ENCODE data around the gene GAREM1. TPM values are rescaled to one million over a fixed set of nuclear protein-coding genes. Genes with fewer than 3 reads are reported as not detected.

The GAREM1 gene
- total RNA-seq, 1 experiment from 2014 or later: 11.1 TPM

GRCh38 chr18:32371384-32371783 is 99.3 kb downstream of the GAREM1 start (continued):
- TF ChIP-seq SP1 (IDR thresholded peaks at IDR 0.05; ENCODE audit: low read depth): no peak
- TF ChIP-seq CBX3 (IDR thresholded peaks at IDR 0.05; ENCODE audit: low read depth): no peak

GRCh38 chr18:32368991-32369390 is 101.7 kb downstream of the GAREM1 start:
- H4K20me1 ChIP-seq (ENCODE audit: insufficient read depth): no peaks in the 10 kb centered on the region
- H3K27me3 ChIP-seq (ENCODE audit: insufficient read depth, low read length): no peaks in the 10 kb centered on the region
- DNase-seq (ENCODE audit: low read depth, low spot score) (no peak), ATAC-seq (no peak)
- ChIA-PET POLR2A (no interaction called here), RAD21 (ENCODE audit: low non-redundant PET in 1 of 2, low total read pairs in 2 of 2, uncharacterized antibody in 2 of 2, unreplicated experiment in 2 of 2) (no interaction called here), CTCF (no interaction called here)
- H3K4me1 ChIP-seq (ENCODE audit: control insufficient read depth in 1 of 2, insufficient read depth in 2 of 2, low read length in 2 of 2): peaks cover 38 to 43% of the 10 kb centered on the region in 2 experiments
- H3K4me2 ChIP-seq (ENCODE audit: low read length): no peak overlapping the region
- H3K27ac ChIP-seq (ENCODE audit: low read depth, low read length): no peak overlapping the region
- H3K79me2 ChIP-seq (ENCODE audit: insufficient read depth, low read length): no peaks in the 10 kb centered on the region
- no peaks in the 10 kb centered on the region for H3K9me3 ChIP-seq (ENCODE audit: control insufficient read depth in 1 of 2, insufficient read depth in 1 of 2, low read depth in 1 of 2, low read length in 2 of 2)
- intact Hi-C loops (cut with micrococcal nuclease): no loop called here
- H3K4me3 ChIP-seq (replicated peaks in 1 of 2; ENCODE audit: low read depth in 1 of 2, low read length in 2 of 2): no peak overlapping the region
- TF ChIP-seq EZH2phosphoT487 (IDR thresholded peaks at IDR 0.05; ENCODE audit: borderline replicate concordance) (no peak), SIN3A (IDR thresholded peaks at IDR 0.05; ENCODE audit: low read depth) (no peak), REST (IDR thresholded peaks at IDR 0.05; ENCODE audit: low read depth) (no peak), TCF7L2 (IDR thresholded peaks at IDR 0.05; ENCODE audit: borderline replicate concordance, extremely low read depth, insufficient read depth, insufficient read length) (no peak), SRF (IDR thresholded peaks at IDR 0.05; ENCODE audit: low read depth) (no peak), ZFX (IDR thresholded peaks at IDR 0.05) (no peak), FOSL1 (IDR thresholded peaks at IDR 0.05; ENCODE audit: low read depth) (no peak), CBX3 (IDR thresholded peaks at IDR 0.05; ENCODE audit: low read depth) (no peak), ATF3 (IDR thresholded peaks at IDR 0.05) (no peak), JUND (IDR thresholded peaks at IDR 0.05) (no peak), MAX (IDR thresholded peaks at IDR 0.05) (no peak)
- H3K36me3 ChIP-seq (ENCODE audit: control insufficient read depth in 1 of 2, insufficient read depth in 2 of 2, low read length in 2 of 2): no peaks in the 10 kb centered on the region
- no TSS peak for BruUV-seq (replicated peaks)
- no peak overlapping the region for H2AFZ ChIP-seq (ENCODE audit: low read depth, low read length, poor library complexity, severe bottlenecking)
- no peaks in the 10 kb centered on the region for H3K9me2 ChIP-seq (ENCODE audit: insufficient read depth)
- H3K9ac ChIP-seq (ENCODE audit: low read length): no peak overlapping the region

Data from HCT116 (cell line).